Measurements from ENCODE around the gene ENPP6.

- TF ChIP-seq, protein P1, sequence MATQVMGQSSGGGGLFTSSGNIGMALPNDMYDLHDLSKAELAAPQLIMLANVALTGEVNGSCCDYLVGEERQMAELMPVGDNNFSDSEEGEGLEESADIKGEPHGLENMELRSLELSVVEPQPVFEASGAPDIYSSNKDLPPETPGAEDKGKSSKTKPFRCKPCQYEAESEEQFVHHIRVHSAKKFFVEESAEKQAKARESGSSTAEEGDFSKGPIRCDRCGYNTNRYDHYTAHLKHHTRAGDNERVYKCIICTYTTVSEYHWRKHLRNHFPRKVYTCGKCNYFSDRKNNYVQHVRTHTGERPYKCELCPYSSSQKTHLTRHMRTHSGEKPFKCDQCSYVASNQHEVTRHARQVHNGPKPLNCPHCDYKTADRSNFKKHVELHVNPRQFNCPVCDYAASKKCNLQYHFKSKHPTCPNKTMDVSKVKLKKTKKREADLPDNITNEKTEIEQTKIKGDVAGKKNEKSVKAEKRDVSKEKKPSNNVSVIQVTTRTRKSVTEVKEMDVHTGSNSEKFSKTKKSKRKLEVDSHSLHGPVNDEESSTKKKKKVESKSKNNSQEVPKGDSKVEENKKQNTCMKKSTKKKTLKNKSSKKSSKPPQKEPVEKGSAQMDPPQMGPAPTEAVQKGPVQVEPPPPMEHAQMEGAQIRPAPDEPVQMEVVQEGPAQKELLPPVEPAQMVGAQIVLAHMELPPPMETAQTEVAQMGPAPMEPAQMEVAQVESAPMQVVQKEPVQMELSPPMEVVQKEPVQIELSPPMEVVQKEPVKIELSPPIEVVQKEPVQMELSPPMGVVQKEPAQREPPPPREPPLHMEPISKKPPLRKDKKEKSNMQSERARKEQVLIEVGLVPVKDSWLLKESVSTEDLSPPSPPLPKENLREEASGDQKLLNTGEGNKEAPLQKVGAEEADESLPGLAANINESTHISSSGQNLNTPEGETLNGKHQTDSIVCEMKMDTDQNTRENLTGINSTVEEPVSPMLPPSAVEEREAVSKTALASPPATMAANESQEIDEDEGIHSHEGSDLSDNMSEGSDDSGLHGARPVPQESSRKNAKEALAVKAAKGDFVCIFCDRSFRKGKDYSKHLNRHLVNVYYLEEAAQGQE (IDR thresholded peaks at IDR 0.05): no peak
- TF ChIP-seq GABPA (IDR thresholded peaks at IDR 0.05 in 1 of 2, conservative IDR thresholded peaks at IDR 0.05 in 1 of 2): no peak
- TF ChIP-seq CTCF (IDR thresholded peaks at IDR 0.05; ENCODE audit: low read depth, low read length, missing input control): no peak
- no peak for TF ChIP-seq MAX (IDR thresholded peaks at IDR 0.05)
- TF ChIP-seq, protein P2, sequence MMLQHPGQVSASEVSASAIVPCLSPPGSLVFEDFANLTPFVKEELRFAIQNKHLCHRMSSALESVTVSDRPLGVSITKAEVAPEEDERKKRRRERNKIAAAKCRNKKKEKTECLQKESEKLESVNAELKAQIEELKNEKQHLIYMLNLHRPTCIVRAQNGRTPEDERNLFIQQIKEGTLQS (IDR thresholded peaks at IDR 0.05): no peak
- no peak for TF ChIP-seq EGR1 (IDR thresholded peaks at IDR 0.05; ENCODE audit: low read depth in 2 of 2)
- no peak for TF ChIP-seq HNF4A (conservative IDR thresholded peaks at IDR 0.05)
- no peak for TF ChIP-seq YY1 (IDR thresholded peaks at IDR 0.05)
- TF ChIP-seq TAF1 (conservative IDR thresholded peaks at IDR 0.05): no peak
- TF ChIP-seq JUND (IDR thresholded peaks at IDR 0.05): no peak
- no peak for TF ChIP-seq FOXA1 (IDR thresholded peaks at IDR 0.05)
- no peak for TF ChIP-seq RAD21 (IDR thresholded peaks at IDR 0.05)
Measured at GRCh38 chr4:184201179-184201578, 16.5 kb downstream of the ENPP6 start.
